Sigmoid colon (tissue), 4 donors: ENCODE results near the gene PCDHGB2.

ENCODE experiments used
- CTCF ChIP-seq, 4 experiments: fragments of 450-650 bp in 3 of 4; fragments of 200-600 bp in 1 of 4; IDR thresholded peaks; one replicate each; pipeline ENCODE4 v1.5.1; 2016 to 2019; ENCODE audit warnings: antibody characterized with exemption in 4 of 4, mild to moderate bottlenecking in 3 of 4, moderate library complexity in 2 of 4
- EP300 ChIP-seq, 4 donors: sonication (generic); formaldehyde crosslinking; IDR thresholded peaks; one replicate each; pipeline ENCODE4 v1.6.1; 2017; ENCODE audit warnings: antibody characterized with exemption in 4 of 4
- POLR2A ChIP-seq, 2 donors: fragments of 450-650 bp; IDR thresholded peaks; one replicate each; pipeline ENCODE4 v1.6.1; 2016; ENCODE audit warnings: antibody characterized with exemption in 2 of 2, mild to moderate bottlenecking in 2 of 2, moderate library complexity in 2 of 2
- POLR2AphosphoS5 ChIP-seq, 4 donors: sonication (generic); formaldehyde crosslinking; IDR thresholded peaks; one replicate each; pipeline ENCODE4 v1.6.1; 2017; ENCODE audit warnings: antibody characterized with exemption in 4 of 4

- TF ChIP-seq CTCF (IDR thresholded peaks at IDR 0.05), result peak in 2 of 4 experiments; percentile 11 to 39
- TF ChIP-seq POLR2AphosphoS5 (IDR thresholded peaks at IDR 0.05), result no peak
- TF ChIP-seq EP300 (IDR thresholded peaks at IDR 0.05), result no peak
- TF ChIP-seq POLR2A (IDR thresholded peaks at IDR 0.05), result no peak
Measured at GRCh38 chr5:141354900-141355469, 4.8 kb upstream of the PCDHGB2 start, which contains the start of gene PCDHGA4.
